Activated naive CD4-positive, alpha-beta T cell treated with Interleukin-2 at 50 U/mL for 16 hours (primary cell): Measurements from ENCODE around the gene TENM3.
"Not testable (repeated sequence)": the region's sequence is repeated elsewhere in the genome, so short reads cannot be mapped to it uniquely, and the experiment has no call there.

ENCODE experiments used
- DNase-seq: peaks from one replicate; pipeline ENCODE4 v3.0.0-alpha.2; 2020

The TENM3 gene

DNA sequence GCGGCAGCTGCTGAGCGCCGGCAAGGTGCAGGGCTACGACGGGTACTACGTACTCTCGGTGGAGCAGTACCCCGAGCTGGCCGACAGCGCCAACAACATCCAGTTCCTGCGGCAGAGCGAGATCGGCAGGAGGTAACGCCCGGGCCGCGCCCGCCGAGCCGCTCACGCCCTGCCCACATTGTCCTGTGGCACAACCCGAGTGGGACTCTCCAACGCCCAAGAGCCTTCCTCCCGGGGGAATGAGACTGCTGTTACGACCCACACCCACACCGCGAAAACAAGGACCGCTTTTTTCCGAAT is 557.0 kb downstream of the TENM3 start:
- no peak for DNase-seq

DNA sequence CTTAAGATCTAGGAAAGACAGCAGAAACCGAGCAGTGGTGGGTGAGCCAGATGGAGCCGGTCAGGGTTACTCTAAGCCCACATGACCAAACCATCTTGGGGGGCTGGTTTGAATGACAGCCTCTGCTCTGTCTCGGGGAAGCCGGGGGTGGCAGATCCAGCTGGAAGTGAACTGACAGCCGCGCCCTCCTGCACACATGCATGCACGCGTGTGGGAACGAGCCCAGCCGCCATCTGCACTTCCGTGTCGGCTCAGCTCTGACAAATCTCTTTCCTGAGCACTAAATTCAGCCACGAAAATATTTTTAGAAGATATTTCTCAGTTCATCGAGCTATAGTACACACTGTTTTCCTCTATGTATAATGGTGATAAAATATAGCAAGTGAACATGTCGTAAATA is 558.4 kb downstream of the TENM3 start:
- no peak for DNase-seq

DNA sequence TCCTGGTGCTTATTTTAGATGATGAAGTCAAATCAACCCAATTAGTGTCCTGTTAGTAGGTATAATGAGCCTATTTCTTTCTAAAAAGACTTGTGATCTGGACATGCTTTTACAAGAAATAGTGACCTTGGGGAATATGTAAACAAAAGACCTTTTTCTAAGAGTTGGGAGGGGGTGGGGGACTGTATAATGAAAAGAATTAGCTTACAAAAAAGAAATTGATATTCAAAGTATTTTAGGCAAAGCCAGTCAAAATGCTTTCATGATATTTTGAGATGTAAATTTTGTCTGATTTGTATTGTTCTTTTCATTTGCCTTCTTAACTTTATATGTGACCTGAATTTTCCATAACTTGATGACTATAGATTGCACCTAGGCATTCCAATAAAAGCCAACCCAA is 559.4 kb downstream of the TENM3 start:
- DNase-seq: no peak

DNA sequence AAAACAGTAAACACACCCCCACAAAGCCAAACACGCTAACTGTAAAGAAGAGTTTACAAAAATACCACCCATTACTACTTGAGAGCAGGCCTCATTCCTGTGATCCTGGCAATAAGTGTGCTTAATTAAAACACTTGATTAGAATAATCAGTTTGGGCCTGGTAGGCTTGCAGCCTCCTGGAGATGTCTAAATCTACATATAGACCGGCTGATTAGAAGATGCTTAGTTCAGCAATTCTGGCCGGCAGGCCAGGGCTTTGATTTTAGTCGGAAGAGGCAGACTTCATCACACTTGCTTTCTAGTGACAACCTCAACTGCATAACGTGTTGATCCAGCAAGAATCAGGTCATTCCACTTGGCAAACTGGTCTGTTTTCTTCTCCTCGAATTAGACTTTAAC is 560.0 kb downstream of the TENM3 start:
- DNase-seq: no peak

DNA sequence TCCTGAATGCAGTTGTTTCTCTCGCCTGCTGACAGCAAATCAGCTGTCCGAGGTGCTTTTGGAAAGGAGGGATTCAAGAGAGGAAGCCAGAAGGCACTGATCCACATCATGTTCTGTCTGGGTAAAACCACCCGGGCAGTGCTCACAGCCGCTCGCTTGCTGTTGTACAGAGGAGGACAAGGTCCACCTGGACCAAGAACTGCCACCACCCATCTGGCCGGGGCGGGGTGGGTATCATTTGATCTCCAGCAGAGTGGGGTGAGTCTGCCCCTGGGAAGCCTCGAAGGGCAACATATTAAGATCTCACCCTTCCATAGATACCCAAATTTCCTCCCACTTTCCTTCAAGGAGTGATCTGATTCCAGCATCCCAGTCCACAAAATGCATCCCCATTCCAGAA is 560.9 kb downstream of the TENM3 start:
- DNase-seq: no peak

DNA sequence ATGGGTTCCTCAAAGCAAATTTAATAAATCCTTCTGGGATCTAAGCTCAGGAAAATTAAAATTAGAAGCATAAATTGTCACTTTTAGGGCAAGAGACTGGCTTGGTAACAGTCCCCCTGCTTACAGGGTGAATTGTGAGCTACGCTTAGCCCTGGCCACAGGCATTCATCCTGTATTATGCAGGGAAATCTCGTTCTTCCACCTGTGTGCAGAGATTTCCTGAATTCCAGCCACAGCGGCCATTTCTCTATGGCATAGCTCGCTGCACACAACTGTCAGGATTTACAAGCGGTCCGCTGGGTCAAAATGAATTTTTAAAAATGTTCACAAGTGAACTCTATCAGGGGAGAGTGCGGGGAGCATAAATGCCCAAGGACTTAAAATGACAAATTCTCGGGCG is 562.1 kb downstream of the TENM3 start:
- no peak for DNase-seq

DNA sequence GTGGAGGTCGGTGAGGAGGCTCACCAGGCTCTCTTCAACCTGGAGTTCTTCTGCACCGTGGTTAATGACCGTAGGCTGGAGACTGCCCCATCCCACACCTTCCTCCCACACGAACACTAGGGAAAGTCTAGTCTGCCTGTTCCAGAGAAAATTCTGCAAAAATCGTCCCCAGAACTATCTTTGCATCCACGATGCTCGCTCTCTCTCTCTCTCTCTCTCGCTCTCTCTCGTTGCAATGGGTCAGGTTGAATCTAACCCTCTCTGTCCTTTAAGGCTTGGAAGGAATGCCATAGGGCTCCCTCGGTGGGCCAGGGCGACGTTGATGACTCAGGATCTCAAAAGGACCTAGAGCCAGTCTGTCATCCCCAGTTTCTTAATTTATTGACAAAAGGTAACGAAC is 562.5 kb downstream of the TENM3 start:
- no peak for DNase-seq

DNA sequence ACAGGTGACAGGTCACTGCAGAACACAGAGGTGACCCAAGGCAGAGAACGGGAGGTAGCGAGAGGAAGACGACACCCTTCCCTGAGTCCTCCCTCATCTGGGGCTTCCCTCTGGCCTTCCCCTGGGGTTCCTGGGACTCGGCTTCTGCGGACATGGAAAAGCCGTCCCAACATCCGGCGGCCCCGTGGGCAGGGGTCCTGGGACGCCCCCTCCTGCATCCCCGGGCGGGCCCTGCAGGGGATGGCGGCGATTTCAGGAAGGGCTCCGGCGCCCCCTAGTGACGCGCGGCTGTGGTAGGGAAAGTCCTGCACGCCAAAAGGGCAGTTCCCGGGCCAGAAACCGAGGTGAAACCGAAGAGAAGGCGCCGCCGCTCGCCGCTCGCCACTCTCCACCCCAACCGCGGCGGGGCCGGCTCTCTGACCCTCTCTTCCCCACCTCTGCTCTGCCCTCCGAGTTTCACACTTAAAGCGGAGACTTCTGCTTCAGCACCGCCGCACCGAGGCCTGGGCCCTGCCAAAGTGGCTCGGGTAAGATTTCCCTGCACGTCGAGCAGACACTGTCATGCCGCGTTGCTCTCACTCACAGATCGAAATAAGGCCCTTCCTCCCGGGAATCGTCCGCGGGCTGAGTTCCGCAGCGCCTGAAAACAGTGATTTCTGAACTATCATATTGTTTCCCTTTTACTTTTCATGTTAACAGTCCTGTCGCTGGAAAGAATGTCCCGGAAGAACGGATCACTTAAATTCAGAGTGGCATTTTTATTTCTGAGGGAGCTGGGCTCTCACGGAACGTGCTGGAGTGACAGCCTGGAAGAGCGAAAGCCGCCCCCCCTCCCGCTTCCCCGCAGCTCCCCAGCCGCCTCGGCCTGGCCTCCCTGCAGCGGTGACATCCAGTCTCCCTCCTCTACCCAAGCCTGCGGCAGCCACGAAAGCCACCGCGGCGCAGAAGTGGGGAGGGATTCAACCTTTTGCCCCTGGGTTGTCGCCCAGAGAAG is 563.4 kb downstream of the TENM3 start:
- peak; percentile 65 for DNase-seq

DNA sequence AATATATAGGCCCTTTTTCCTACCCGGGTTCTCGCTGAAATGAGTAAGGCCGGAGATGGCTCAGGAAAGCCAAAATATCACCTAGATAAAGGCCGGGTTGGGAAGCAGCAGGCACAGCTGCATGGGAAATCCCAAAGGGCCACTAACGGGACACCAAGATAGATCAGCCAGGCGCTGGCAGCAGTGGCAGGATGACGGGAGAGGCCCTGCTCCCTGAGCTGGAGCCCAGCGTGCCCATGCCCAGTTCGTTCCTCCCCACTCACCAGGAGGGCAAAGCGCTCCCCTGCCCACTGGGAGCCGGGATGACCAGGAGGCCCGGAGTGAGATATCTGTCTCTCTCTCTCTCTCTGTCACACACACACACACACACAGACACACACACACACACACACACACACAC is 564.1 kb downstream of the TENM3 start:
- no peak for DNase-seq

DNA sequence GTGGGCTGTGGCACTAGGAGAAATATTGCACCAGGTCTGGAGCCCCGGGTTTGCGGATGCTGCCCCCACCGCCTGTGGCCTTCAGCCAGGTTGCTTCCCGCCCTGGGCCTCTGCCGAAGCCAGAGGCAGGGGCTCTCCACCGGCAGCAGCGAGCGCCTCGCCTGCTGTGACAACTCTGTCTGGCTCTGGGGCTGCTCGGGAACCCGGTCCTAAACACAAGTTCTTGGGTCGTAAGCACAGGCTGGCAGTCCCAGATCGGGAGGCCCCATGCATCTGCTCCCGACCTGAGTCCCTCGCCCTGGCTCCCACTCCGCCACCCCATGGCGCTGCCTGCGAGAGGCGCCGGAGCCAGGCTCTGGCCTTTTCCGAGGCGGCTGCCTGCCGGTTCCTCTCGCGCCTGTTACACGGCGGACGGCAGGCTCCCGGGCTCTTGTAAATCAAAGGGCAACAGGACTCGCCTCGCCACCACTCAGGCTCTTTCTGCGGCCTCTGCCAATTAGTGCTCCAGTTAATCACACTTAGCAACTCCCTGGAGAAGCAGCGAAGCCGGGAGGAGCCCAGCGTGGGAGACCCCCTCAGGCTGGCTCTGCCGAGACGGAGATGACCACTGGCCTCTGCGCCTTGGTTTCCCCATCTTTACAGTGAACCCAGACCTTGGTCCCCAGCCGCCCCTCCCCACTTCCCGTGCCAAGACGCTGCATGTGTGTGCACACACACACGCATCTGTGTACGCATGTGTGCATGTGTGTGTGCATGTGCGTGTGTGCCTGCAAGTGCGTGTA is 564.8 kb downstream of the TENM3 start:
- no peak for DNase-seq

DNA sequence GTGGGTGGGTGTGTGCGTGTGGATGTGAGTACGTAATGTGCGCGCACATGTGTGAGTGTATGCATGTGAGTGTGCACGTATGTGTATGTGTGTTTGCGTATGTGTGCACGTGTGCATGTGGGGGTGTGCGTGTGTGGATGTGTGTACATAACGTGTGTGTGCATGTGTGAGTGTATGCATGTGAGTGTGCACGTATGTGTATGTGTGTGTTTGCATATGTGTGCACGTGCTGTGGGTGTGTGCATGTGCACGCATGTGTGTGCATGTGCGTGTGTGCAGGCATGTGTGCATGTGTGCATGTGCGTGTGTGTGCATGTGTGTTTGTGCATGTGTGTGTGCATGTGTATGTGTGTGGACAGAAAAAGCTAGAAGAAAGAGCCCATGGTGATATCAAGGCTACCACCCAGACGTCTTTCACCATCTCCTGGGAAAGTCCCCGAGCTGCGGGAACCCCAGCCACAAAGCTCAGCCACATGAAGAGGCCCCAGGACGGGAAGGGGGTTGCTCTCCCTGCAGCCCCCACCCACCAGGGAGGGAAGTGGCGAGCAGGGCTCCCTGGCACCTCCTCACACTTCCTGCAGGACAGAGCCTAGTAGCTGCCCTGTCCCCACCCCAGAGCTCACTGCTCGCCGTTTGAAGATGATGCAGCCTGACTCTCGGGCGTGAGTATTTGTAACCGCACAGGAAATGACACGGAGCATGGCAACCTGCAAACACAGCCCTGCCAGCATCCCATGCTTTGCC is 565.6 kb downstream of the TENM3 start:
- peak; percentile 46 for DNase-seq

DNA sequence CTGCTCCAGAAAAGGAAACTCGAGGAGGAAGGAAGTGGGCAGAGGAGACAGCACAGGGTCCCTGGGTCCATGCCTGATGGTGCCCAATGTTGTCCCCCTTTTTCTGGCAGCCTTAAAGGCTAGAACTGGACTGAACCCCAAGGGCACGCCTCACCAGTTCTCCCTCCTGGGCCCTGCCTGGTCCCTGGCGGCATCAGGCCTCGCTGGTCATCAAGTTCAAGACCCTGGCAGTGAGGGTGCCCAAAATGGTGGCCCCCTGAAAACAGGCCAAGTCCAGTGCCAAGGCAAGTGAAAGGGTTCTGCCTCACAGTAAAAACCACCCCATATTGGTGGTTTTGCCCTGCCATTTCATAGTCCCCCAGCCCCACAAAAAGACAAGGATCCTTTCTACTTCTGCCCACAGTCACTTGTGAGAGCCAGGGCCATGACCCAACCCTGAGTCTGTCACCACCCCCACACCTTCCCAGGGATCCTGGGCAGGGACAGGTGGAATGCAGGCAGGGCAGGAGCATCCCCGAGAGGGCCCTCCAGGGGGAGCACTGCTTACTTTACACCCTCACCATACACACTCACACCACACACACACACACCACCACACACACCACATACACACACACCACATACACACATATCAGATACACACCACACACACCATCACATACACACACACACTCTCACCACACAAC is 566.4 kb downstream of the TENM3 start:
- DNase-seq: no peak

DNA sequence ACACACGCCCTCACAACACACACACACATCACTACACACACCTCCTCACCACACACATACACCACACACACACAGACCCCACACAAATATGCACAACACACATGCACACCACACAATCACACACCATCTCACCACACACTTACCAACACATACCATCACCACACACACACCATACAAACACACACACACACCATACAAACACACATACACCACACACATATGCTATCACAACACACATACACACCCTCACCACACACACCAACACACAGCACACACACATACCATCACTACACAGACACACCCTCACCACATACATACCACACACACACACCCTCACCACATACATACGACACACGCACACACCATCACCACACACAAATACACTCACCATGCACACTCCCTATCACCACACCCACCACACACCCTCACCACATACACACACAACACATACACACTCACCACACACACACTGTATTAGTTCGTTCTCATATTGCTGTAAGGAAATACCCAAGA is 567.0 kb downstream of the TENM3 start:
- no peak for DNase-seq

DNA sequence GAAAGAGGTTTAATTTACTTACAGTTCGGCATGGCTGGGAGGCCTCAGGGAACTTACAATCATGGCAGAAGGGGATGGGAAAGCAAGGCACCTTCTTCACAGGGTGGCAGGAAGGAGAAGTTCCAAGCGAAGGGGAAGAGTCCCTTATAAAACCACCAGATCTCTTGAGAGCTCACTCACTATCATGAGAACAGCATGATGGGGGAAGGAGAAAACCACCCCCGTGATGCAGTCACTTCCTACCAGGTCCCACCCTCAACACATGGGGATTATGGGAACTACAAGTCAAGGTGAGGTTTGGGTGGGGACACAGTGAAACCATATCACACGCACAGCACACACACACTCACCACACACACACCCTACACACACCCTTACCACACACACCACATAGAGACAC is 569.7 kb downstream of the TENM3 start:
- no peak for DNase-seq

DNA sequence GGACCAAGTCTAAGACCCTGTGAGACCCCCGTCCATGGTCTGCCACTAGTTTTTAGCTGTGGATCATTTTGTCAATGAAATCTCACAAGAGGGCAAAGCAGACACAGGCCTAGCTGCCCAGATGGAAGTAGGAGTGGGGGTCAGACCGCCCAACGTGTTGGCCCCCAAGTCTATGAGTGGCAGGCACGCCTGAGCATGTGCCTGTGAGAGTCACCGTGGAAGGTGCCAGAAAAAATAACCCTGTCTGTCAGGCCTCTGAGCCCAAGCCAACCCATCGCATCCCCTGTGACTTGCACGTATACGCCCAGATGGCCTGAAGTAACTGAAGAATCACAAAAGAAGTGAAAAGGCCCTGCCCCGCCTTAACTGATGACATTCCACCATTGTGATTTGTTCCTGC is 570.9 kb downstream of the TENM3 start:
- not testable (repeated sequence) for DNase-seq

DNA sequence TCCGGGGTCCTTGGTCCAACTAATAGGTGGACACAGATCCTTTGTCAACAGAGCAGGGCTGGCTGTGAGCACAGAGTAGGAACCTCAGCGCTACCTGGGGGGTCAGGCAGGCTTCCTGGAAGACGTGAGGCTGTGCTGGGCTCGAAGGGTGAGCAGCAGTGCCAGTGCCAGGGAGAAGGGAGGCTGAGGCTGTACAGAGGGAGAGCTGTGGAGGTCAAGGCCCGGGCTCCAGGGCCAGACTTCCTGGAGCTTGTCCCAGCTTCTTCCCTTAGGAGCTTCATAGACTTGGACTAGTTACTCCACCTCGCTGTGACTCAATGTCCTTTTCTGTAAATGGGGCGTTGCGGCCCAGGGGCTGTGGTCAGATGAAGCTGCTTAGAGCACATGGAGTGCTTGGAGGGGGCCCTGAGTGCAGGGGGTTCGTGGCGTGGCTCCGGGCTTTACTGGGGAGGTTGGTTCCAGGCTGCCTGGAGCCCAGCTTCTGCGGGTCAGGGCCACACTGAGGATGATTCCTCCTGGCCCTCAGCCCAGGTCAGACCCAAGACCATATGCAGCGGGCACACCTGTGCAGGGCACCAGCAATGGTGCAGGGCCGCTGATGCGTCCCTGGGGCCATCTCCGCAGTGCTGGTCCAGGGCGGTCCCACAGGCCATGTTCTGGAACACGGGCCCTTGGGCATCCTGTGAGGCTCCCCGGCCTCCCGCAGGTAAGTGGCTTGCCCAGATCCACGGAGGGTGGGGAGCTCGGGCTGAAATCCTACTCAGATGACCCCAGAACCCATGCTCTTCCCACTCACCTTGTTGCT is 575.9 kb downstream of the TENM3 start:
- no peak for DNase-seq

DNA sequence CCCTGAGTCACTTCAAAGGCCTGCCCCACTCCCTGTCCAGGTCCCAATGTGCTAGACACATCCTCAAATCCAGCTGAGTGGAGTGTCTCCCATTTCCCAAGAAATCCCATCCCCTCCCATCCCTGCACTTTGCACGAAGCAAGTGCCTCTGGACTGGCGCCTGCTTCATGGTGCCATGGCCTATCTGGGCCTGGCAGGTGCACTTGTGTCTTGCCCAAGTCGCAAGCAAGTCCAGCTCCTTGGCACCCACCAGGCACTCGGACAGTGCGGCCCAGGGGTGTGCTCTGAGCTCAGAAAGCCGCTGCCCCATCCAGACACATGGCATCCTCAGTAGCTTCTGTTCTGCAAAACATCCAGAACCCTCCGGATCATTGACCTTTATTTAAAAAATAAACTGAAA is 576.5 kb downstream of the TENM3 start:
- DNase-seq: no peak

DNA sequence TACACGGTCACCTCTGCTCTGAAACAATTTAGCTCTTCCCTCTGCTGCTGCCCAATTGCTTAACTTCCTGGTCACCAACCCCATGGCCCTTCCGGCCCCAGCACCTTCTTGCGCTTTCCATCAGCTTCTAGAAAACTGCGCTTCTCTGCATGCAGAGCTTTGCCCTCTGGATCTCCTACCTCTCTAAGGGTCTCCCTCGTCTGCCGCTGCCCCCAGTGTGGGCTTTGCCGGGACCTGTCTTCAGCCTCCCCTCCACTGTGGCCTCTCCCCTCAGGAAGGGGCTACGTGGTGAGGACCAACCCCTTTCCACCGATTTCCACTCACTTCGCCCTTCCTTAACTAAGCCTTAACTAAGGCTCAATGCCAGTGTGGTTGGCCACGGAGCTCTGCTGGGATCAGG is 579.4 kb downstream of the TENM3 start:
- no peak for DNase-seq

DNA sequence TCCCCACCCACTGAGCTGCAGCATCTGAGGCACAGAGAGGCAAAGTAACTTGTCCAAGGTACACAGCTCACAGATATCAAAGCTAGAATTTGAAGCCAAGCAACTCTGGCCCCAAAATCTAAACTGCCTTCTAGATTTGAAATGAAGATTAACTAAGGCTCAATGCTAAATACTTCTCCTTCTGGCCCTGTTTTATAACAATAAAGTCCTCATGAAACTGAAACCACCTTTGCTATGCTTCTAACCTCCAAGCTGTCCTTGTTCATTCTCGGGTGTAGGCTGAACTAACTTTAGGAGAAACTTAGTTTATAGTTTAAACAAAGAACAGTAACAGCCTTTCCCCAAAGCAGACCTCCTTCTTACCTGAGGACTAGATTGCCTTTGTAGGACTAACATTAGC is 580.4 kb downstream of the TENM3 start:
- DNase-seq: no peak

DNA sequence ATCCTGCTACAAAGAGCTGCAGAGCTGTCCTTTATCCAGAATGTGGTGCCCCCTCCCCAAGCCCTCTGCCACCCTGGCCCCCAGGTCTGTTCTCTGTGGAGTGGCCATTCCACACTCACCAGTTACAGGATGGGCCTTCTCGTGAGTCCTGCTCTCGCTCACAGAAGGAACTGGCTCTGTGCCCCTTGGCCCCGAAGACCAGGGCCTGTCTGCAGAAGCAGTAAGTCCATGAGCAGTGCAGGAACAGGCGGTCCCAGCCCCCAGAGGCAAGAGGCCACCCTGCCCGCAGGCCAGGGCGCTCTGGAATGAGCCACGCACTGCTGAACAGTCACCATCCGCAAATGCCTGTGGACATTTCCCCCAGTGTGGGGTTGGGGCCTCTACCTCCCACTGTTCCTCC is 581.8 kb downstream of the TENM3 start:
- DNase-seq: no peak

DNA sequence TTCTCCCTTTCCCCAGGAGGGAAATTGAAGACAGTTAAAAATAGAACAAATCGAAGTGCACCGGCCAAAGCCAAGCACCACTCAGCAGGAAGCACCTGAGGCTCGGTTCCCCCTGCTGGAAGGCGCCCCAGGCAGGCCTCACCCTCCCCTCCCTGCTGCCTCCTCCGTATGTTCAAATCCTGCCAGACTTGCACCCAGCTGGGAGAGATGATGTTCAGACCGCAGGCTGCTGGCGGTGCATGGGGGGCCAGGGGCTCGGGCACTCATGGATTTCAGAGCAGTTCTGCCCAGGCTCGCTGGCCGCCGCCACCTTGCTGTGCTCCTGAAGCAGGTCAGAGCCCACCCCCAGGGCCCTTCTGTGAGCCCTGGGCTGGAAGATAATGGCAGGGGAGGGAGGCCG is 582.6 kb downstream of the TENM3 start:
- no peak for DNase-seq

DNA sequence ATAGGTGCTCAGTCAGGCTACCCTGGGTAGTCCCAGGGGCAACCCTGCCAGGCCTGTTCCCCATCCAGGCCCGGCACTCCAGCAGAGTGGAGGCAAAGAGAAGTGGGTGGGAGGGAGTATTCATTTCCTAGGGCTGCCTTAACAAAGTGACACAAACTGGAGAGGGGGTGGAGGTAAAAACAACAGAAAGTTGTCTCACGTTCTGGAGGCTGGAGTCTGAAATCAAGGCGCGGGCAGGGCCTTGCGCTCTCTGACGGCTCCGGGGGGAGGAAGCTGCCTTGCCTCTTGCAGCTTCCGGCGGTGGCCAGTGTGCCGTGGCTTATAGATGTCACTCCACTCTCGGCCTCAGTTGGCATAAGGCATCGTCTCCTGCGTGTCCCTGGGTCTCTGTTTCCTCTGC is 583.2 kb downstream of the TENM3 start:
- DNase-seq: no peak
